Measurements from ENCODE around the gene SIGLEC11.

SIGLEC11 gene

GRCh38 chr19:49981603-49982593 is 20.9 kb upstream of the SIGLEC11 start:
- H3K4me3 ChIP-seq (ENCODE audit: low read depth, low read length): no peak overlapping the region
- TF ChIP-seq, protein P1, sequence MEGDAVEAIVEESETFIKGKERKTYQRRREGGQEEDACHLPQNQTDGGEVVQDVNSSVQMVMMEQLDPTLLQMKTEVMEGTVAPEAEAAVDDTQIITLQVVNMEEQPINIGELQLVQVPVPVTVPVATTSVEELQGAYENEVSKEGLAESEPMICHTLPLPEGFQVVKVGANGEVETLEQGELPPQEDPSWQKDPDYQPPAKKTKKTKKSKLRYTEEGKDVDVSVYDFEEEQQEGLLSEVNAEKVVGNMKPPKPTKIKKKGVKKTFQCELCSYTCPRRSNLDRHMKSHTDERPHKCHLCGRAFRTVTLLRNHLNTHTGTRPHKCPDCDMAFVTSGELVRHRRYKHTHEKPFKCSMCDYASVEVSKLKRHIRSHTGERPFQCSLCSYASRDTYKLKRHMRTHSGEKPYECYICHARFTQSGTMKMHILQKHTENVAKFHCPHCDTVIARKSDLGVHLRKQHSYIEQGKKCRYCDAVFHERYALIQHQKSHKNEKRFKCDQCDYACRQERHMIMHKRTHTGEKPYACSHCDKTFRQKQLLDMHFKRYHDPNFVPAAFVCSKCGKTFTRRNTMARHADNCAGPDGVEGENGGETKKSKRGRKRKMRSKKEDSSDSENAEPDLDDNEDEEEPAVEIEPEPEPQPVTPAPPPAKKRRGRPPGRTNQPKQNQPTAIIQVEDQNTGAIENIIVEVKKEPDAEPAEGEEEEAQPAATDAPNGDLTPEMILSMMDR (IDR thresholded peaks at IDR 0.05; ENCODE audit: borderline replicate concordance, insufficient read depth, low read depth, low read length): no peak

DNA sequence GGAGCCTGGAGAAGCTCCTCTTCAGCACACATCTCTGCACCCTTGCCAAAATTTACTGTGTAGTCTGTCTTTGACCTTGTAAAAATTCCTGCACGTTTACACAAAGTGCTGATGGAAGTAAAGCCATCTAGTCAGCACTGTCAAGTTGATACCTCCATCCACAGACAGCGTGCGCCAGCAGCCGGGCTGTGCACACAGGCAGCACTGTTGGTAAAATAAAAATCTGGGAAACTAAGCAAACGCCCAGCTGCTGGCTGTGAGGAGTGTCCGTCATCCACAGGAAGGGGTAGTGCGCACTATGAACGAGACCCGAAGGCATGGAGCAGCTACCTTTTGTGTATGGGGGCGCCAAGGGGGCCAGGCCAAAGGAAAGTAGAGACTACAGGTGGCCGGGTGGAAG is 17.4 kb upstream of the SIGLEC11 start:
- no peak overlapping the region for H3K4me3 ChIP-seq (ENCODE audit: low read depth, low read length)
- TF ChIP-seq, protein P1 (IDR thresholded peaks at IDR 0.05; ENCODE audit: borderline replicate concordance, insufficient read depth, low read depth, low read length): no peak

- TF ChIP-seq, protein P1 (IDR thresholded peaks at IDR 0.05; ENCODE audit: borderline replicate concordance, insufficient read depth, low read depth, low read length): no peak
- no peak overlapping the region for H3K4me3 ChIP-seq (ENCODE audit: low read depth, low read length)
Observed at GRCh38 chr19:49977881-49978280, 16.9 kb upstream of the SIGLEC11 start.

DNA sequence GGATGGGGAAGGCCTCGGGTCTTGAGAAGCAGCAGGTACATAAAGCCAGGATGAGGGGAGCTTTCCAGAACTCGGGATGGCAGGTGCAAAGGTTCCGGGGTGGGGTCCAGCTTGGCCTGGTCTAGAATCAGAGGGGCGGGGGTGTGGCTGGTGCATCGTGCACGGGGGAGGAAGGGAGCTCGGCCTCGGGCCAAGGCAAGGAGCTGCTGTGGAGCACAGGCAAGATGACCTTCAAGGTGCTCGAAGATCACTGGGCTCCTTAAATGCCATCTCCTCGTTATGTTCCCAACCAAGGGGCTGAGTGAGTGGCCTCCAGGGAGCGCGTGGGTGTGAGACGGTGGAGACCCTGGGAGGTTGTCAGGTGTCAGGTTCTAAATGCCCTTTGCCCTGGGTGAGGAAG is 16.1 kb upstream of the SIGLEC11 start:
- TF ChIP-seq, protein P1 (IDR thresholded peaks at IDR 0.05; ENCODE audit: borderline replicate concordance, insufficient read depth, low read depth, low read length): no peak
- H3K4me3 ChIP-seq (ENCODE audit: low read depth, low read length): no peak overlapping the region

GRCh38 chr19:49976496-49976895 is 15.5 kb upstream of the SIGLEC11 start:
- TF ChIP-seq, protein P1 (IDR thresholded peaks at IDR 0.05; ENCODE audit: borderline replicate concordance, insufficient read depth, low read depth, low read length): no peak
- H3K4me3 ChIP-seq (ENCODE audit: low read depth, low read length): no peak overlapping the region

- TF ChIP-seq, protein P1 (IDR thresholded peaks at IDR 0.05; ENCODE audit: borderline replicate concordance, insufficient read depth, low read depth, low read length): no peak
- H3K4me3 ChIP-seq (ENCODE audit: low read depth, low read length): no peak overlapping the region
Observed at GRCh38 chr19:49975051-49975450, 14.1 kb upstream of the SIGLEC11 start.

DNA sequence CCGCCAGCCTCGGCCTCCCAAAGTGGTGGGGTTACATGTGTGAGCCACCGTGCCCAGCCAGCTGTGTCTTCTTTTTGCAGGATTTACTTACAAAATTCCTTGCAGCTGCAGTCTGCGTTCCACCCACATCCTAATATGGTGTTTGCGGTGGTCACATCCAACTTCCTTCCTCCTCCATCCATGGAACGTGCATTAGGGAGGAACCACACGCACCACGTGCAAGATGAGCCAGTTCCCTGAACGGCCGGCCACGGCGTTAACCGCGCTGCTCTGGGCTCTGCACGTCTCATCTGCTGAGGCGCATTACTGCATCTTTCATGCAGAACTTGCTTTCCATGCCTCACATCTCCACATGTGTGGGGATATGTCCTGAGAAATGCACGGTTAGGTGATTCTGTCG is 13.0 kb upstream of the SIGLEC11 start:
- H3K4me3 ChIP-seq (ENCODE audit: low read depth, low read length): no peak overlapping the region
- TF ChIP-seq, protein P1 (IDR thresholded peaks at IDR 0.05; ENCODE audit: borderline replicate concordance, insufficient read depth, low read depth, low read length): no peak

Data from GM12875 (cell line).